CD4-positive, alpha-beta memory T cell (primary cell): ENCODE results near the gene AMBP. TPM values are rescaled to one million over a fixed set of nuclear protein-coding genes. Genes with fewer than 3 reads are reported as not detected.

Experiments used
- CTCF ChIA-PET: fragments of 350-600 bp; sonication (Branson Sonifier 250); formaldehyde crosslinking; loops from one replicate; lab custom pipeline; 2021; ENCODE audit warnings: inconsistent platforms; ENCODE audit not compliant: partially characterized antibody; lab: Charles Lee
- POLR2A ChIA-PET: fragments of 350-600 bp; sonication (Branson Sonifier 250); formaldehyde crosslinking; loops from one replicate; lab custom pipeline; 2021; ENCODE audit not compliant: partially characterized antibody; lab: Charles Lee
- DNase-seq, 5 donors: peaks; one replicate each; pipeline versions ENCODE4 v3.0.0 to v3.0.0-alpha.2; 2020 to 2022; ENCODE audit warnings: mixed read lengths in 1 of 5
- H3K27ac ChIP-seq: one replicate; pipeline ENCODE4 v1.7.0; 2013; ENCODE audit warnings: low read depth, low read length
- H3K27me3 ChIP-seq: 2 replicates; pipeline ENCODE4 v1.7.0; 2013; ENCODE audit warnings: mild to moderate bottlenecking, low read length, moderate library complexity; ENCODE audit not compliant: insufficient read depth
- H3K36me3 ChIP-seq: 2 replicates; pipeline ENCODE4 v1.7.0; 2013; ENCODE audit warnings: mild to moderate bottlenecking, low read length, moderate library complexity; ENCODE audit not compliant: insufficient read depth
- H3K4me1 ChIP-seq: 2 replicates; pipeline ENCODE4 v1.7.0; 2013; ENCODE audit warnings: mild to moderate bottlenecking, low read length, moderate library complexity; ENCODE audit not compliant: insufficient read depth
- H3K4me3 ChIP-seq, 2 donors: one replicate each; pipeline ENCODE4 v1.7.0; 2013; ENCODE audit warnings: low read length in 2 of 2, mild to moderate bottlenecking in 1 of 2
- H3K9me3 ChIP-seq, 2 donors: one replicate each; pipeline ENCODE4 v1.7.0; 2013; ENCODE audit warnings: low read length in 2 of 2, control low read depth in 1 of 2; ENCODE audit not compliant: control insufficient read depth in 1 of 2
- H3K27ac Mint-ChIP-seq, 7 donors: one replicate each; pipeline ENCODE4 v1.8.0; 2020 to 2021; ENCODE audit warnings: mixed read lengths in 7 of 7, mild to moderate bottlenecking in 6 of 7, inconsistent platforms in 3 of 7, moderate library complexity in 3 of 7
- H3K27me3 Mint-ChIP-seq, 2 donors: one replicate each; pipeline ENCODE4 v1.8.0; 2020 to 2021; ENCODE audit warnings: mixed read lengths in 2 of 2
- H3K36me3 Mint-ChIP-seq, 2 donors: one replicate each; pipeline ENCODE4 v1.8.0; 2020 to 2021; ENCODE audit warnings: mixed read lengths in 2 of 2, inconsistent platforms in 1 of 2, mild to moderate bottlenecking in 1 of 2
- H3K4me1 Mint-ChIP-seq, 4 donors: one replicate each; pipeline ENCODE4 v1.8.0; 2020 to 2021; ENCODE audit warnings: mixed read lengths in 4 of 4, mild to moderate bottlenecking in 1 of 4
- H3K4me3 Mint-ChIP-seq, 8 donors: one replicate each; pipeline ENCODE4 v1.8.0; 2020 to 2021; ENCODE audit warnings: mixed read lengths in 8 of 8, mild to moderate bottlenecking in 7 of 8, moderate library complexity in 6 of 8, inconsistent platforms in 3 of 8
- H3K9me3 Mint-ChIP-seq, 8 donors: one replicate each; pipeline ENCODE4 v1.8.0; 2020 to 2021; ENCODE audit warnings: mixed read lengths in 8 of 8, mild to moderate bottlenecking in 5 of 8, inconsistent platforms in 3 of 8, moderate library complexity in 1 of 8
- intact Hi-C: fragments of 100-400 bp; cut with micrococcal nuclease; formaldehyde crosslinking; loops from one replicate; pipeline ENCODE4 v1.15.1; 2023
- polyA plus RNA-seq, 2 donors: library from polyadenylated mRNA; unstranded; fragments of 300-500 nt; fragmentation: Illumina TruSeq; gene quantifications; one replicate each; pipeline ENCODE4 v1.2.3, GENCODE V29; 2021
- total RNA-seq, 2 experiments: library from RNA; stranded (reverse); gene quantifications; one replicate each; pipeline ENCODE4 v1.2.3, GENCODE V29; 2021

Gene AMBP
- total and polyA plus RNA-seq, 4 experiments from 2014 or later: not detected

- ChIA-PET POLR2A (no interaction called here), CTCF (interaction anchor here (1.2 to 3.7 kb wide), 4 partner anchors 9 to 33 kb away, joined by 3 to 27 read pairs (median 5); partner anchors contain the start of gene KIF12)
- DNase-seq: no peak
- Histone ChIP-seq H3K36me3 (no peaks in the 10 kb centered on the region), H3K27ac (no peak overlapping the region), H3K4me3 (no peak overlapping the region), H3K27me3 (no peaks in the 10 kb centered on the region), H3K4me1 (no peaks in the 10 kb centered on the region), H3K9me3 (no peaks in the 10 kb centered on the region)
- Mint-ChIP-seq H3K4me1 (no peaks in the 10 kb centered on the region), H3K36me3 (no peaks in the 10 kb centered on the region), H3K4me3 (no peak overlapping the region), H3K27ac (no peak overlapping the region), H3K27me3 (peaks cover 8 to 14% of the 10 kb centered on the region in 2 donors), H3K9me3 (no peaks in the 10 kb centered on the region)
- intact Hi-C loops: loop anchor here (2.0 kb wide), 1 partner anchor 46 kb away; the partner anchor contains the start of gene COL27A1
Measured at GRCh38 chr9:114109124-114109523, 31.0 kb upstream of the AMBP start.

- Mint-ChIP-seq H3K36me3 (no peaks in the 10 kb centered on the region), H3K9me3 (no peaks in the 10 kb centered on the region), H3K4me3 (no peak overlapping the region), H3K27ac (no peak overlapping the region), H3K27me3 (peaks cover 8 to 10% of the 10 kb centered on the region in 2 donors), H3K4me1 (no peaks in the 10 kb centered on the region)
- Histone ChIP-seq H3K27me3 (no peaks in the 10 kb centered on the region), H3K9me3 (no peaks in the 10 kb centered on the region), H3K27ac (no peak overlapping the region), H3K4me3 (no peak overlapping the region), H3K4me1 (no peaks in the 10 kb centered on the region), H3K36me3 (no peaks in the 10 kb centered on the region)
- intact Hi-C loops: loop anchor here (1.0 to 2.0 kb wide), 2 partner anchors 47 to 183 kb away; partner anchors contain the start of gene COL27A1
- CTCF ChIA-PET: interaction anchor here (0.7 to 3.7 kb wide), 8 partner anchors 8 to 182 kb away, joined by 3 to 27 read pairs (median 4); no protein-coding TSS in a partner anchor
- POLR2A ChIA-PET: no interaction called here
- DNase-seq: peak in 4 of 5 donors; percentile 18 to 23 (median 21)
Measured at GRCh38 chr9:114108016-114108833, 30.1 kb upstream of the AMBP start.

- H3K27ac ChIP-seq: no peak overlapping the region
- no peaks in the 10 kb centered on the region for H3K4me1 ChIP-seq
- no peaks in the 10 kb centered on the region for H3K27me3 ChIP-seq
- intact Hi-C loops: loop anchor here (1.0 to 2.0 kb wide), 2 partner anchors 47 to 184 kb away; partner anchors contain the start of gene COL27A1
- H3K4me3 Mint-ChIP-seq: no peak overlapping the region
- no peaks in the 10 kb centered on the region for H3K36me3 ChIP-seq
- no peak overlapping the region for H3K4me3 ChIP-seq
- no peak overlapping the region for H3K27ac Mint-ChIP-seq
- no peaks in the 10 kb centered on the region for H3K36me3 Mint-ChIP-seq
- peaks cover 3 to 5% of the 10 kb centered on the region in 2 donors for H3K27me3 Mint-ChIP-seq
- ChIA-PET CTCF (interaction anchor here (0.7 to 3.7 kb wide), 5 partner anchors 9 to 183 kb away, joined by 3 to 27 read pairs (median 5); no protein-coding TSS in a partner anchor), POLR2A (no interaction called here)
- no peaks in the 10 kb centered on the region for H3K4me1 Mint-ChIP-seq
- H3K9me3 ChIP-seq: no peaks in the 10 kb centered on the region
- no peak for DNase-seq
- peaks cover 0 to 3% (median 0%) of the 10 kb centered on the region in 8 donors for H3K9me3 Mint-ChIP-seq
Measured at GRCh38 chr9:114107286-114108001, 29.3 kb upstream of the AMBP start.

- H3K27ac ChIP-seq: no peak overlapping the region
- H3K36me3 Mint-ChIP-seq: no peaks in the 10 kb centered on the region
- H3K9me3 Mint-ChIP-seq: peaks cover 3 to 10% (median 8%) of the 10 kb centered on the region in 8 donors
- no peak overlapping the region for H3K4me3 Mint-ChIP-seq
- POLR2A ChIA-PET: no interaction called here
- no peak overlapping the region for H3K4me3 ChIP-seq
- H3K27me3 Mint-ChIP-seq: peaks cover 6 to 15% of the 10 kb centered on the region in 2 donors
- no peak overlapping the region for H3K27ac Mint-ChIP-seq
- no peaks in the 10 kb centered on the region for H3K27me3 ChIP-seq
- DNase-seq: no peak
- H3K4me1 Mint-ChIP-seq: no peaks in the 10 kb centered on the region
- intact Hi-C loops: no loop called here
- no peaks in the 10 kb centered on the region for H3K36me3 ChIP-seq
- CTCF ChIA-PET: no interaction called here
- no peaks in the 10 kb centered on the region for H3K4me1 ChIP-seq
- no peaks in the 10 kb centered on the region for H3K9me3 ChIP-seq
Measured at GRCh38 chr9:114105236-114105635, 27.1 kb upstream of the AMBP start.

GRCh38 chr9:114102484-114102883, 24.4 kb upstream of the AMBP start:
- H3K27ac Mint-ChIP-seq: no peak overlapping the region
- no peak overlapping the region for H3K27ac ChIP-seq
- peaks cover 3% of the 10 kb centered on the region for H3K4me1 ChIP-seq
- H3K27me3 ChIP-seq: no peaks in the 10 kb centered on the region
- ChIA-PET POLR2A (no interaction called here), CTCF (interaction anchor here (0.7 to 1.9 kb wide), 3 partner anchors 10 to 188 kb away, joined by 4 to 7 read pairs (median 5); no protein-coding TSS in a partner anchor)
- peaks cover 3 to 10% (median 3%) of the 10 kb centered on the region in 4 donors for H3K4me1 Mint-ChIP-seq
- intact Hi-C loops: no loop called here
- H3K9me3 Mint-ChIP-seq: peaks cover 3 to 10% (median 8%) of the 10 kb centered on the region in 8 donors
- no peaks in the 10 kb centered on the region for H3K36me3 Mint-ChIP-seq
- no peak overlapping the region for H3K4me3 ChIP-seq
- no peaks in the 10 kb centered on the region for H3K9me3 ChIP-seq
- no peaks in the 10 kb centered on the region for H3K36me3 ChIP-seq
- no peak for DNase-seq
- no peak overlapping the region for H3K4me3 Mint-ChIP-seq
- H3K27me3 Mint-ChIP-seq: peaks cover 18 to 24% of the 10 kb centered on the region in 2 donors

GRCh38 chr9:114100536-114100935, 22.4 kb upstream of the AMBP start:
- CTCF ChIA-PET: interaction anchor here (1.9 to 3.5 kb wide), 2 partner anchors 9 to 18 kb away, joined by 6 to 18 read pairs; no protein-coding TSS in a partner anchor

More at GRCh38 chr9:114100536-114100935, 22.4 kb upstream of the AMBP start:
- no peaks in the 10 kb centered on the region for H3K9me3 ChIP-seq
- DNase-seq: no peak
- H3K4me1 ChIP-seq: peaks cover 5% of the 10 kb centered on the region
- no peak overlapping the region for H3K4me3 ChIP-seq
- intact Hi-C loops: no loop called here
- peaks cover 5% of the 10 kb centered on the region for H3K27me3 ChIP-seq
- no peaks in the 10 kb centered on the region for H3K36me3 Mint-ChIP-seq
- H3K27ac ChIP-seq: no peak overlapping the region
- H3K36me3 ChIP-seq: no peaks in the 10 kb centered on the region
- peaks cover 7 to 14% (median 11%) of the 10 kb centered on the region in 4 donors for H3K4me1 Mint-ChIP-seq
- H3K27me3 Mint-ChIP-seq: peaks cover 30 to 38% of the 10 kb centered on the region in 2 donors
- peaks cover 3 to 10% (median 8%) of the 10 kb centered on the region in 8 donors for H3K9me3 Mint-ChIP-seq
- POLR2A ChIA-PET: no interaction called here
- no peak overlapping the region for H3K27ac Mint-ChIP-seq
- H3K4me3 Mint-ChIP-seq: peak overlapping the region in 1 of 8 donors; percentile 66
